CD4-positive, alpha-beta T cell treated with Interleukin-2 at 100 ng/mL for 4 hours (primary cell): ENCODE measurements around the gene AXIN1.
"Not testable (repeated sequence)": the region's sequence is repeated elsewhere in the genome, so short reads cannot be mapped to it uniquely, and the experiment has no call there.

ENCODE experiments used
- DNase-seq: peaks from one replicate; pipeline ENCODE4 v3.0.0-alpha.2; 2020; ENCODE audit warnings: low spot score

Gene AXIN1

GRCh38 chr16:281660-282255 is 70.8 kb downstream of the AXIN1 start:
- DNase-seq: no peak

GRCh38 chr16:280991-281659 is 71.4 kb downstream of the AXIN1 start:
- DNase-seq: no peak

- no peak for DNase-seq
Observed at GRCh38 chr16:280552-280951, 72.0 kb downstream of the AXIN1 start, which contains the start of gene ARHGDIG. Gene ARHGDIG, plus strand, starts transcription at chr16:280591. Its CDS starts 90 bp downstream, at chr16:280681.

GRCh38 chr16:280005-280460 is 72.5 kb downstream of the AXIN1 start:
- no peak for DNase-seq

GRCh38 chr16:279531-279930 is 73.0 kb downstream of the AXIN1 start:
- no peak for DNase-seq

- peak; percentile 28 for DNase-seq
Observed at GRCh38 chr16:278863-279366, 73.6 kb downstream of the AXIN1 start.

- DNase-seq: no peak
Observed at GRCh38 chr16:276426-277077, 76.0 kb downstream of the AXIN1 start.

- no peak for DNase-seq
Observed at GRCh38 chr16:275786-276232, 76.7 kb downstream of the AXIN1 start, which contains the start of gene RGS11. Gene RGS11, minus strand, starts transcription at chr16:275944. Its CDS starts 33 bp downstream, at chr16:275911.

GRCh38 chr16:275041-275641 is 77.4 kb downstream of the AXIN1 start:
- no peak for DNase-seq

- no peak for DNase-seq
Observed at GRCh38 chr16:273547-274421, 78.7 kb downstream of the AXIN1 start.

- DNase-seq: no peak
Observed at GRCh38 chr16:272633-273546, 79.6 kb downstream of the AXIN1 start.

- DNase-seq: no peak
Observed at GRCh38 chr16:270381-271255, 81.9 kb downstream of the AXIN1 start.

- DNase-seq: no peak
Observed at GRCh38 chr16:269061-269796, 83.3 kb downstream of the AXIN1 start.

- DNase-seq: no peak
Observed at GRCh38 chr16:268141-269053, 84.1 kb downstream of the AXIN1 start.

GRCh38 chr16:267562-267961 is 85.0 kb downstream of the AXIN1 start:
- DNase-seq: not testable (repeated sequence)

GRCh38 chr16:266258-267164 is 86.0 kb downstream of the AXIN1 start:
- DNase-seq: no peak
